PC-9 (cell line): ENCODE data around the gene SLK.

Experiments
- CTCF ChIP-seq: fragments of 200-600 bp; sonication (generic); conservative IDR thresholded peaks from 2 replicates; pipeline ENCODE4 v1.6.1; 2017; ENCODE audit warnings: mixed run types, antibody characterized with exemption, mild to moderate bottlenecking, moderate library complexity
- EZH2 ChIP-seq: fragments of 200-600 bp; sonication (generic); IDR thresholded peaks from 2 replicates; pipeline ENCODE4 v1.8.0; 2017; ENCODE audit warnings: antibody characterized with exemption, low read depth

GRCh38 chr10:103942866-103943265 is 24.1 kb upstream of the SLK start:
- no peak for TF ChIP-seq CTCF
- no peak for TF ChIP-seq EZH2
